HG03342 (cell line): Measurements from ENCODE around the gene TIA1.
"Not testable (repeated sequence)": the region's sequence is repeated elsewhere in the genome, so short reads cannot be mapped to it uniquely, and the experiment has no call there.

ENCODE experiments used
- ATAC-seq: cut with Tn5 transposase; IDR thresholded peaks from one replicate; pipeline ENCODE4 v1.9.1; 2021; ENCODE audit warnings: mild to moderate bottlenecking, moderate library complexity; ENCODE audit not compliant: unreplicated experiment

Gene TIA1, protein sequence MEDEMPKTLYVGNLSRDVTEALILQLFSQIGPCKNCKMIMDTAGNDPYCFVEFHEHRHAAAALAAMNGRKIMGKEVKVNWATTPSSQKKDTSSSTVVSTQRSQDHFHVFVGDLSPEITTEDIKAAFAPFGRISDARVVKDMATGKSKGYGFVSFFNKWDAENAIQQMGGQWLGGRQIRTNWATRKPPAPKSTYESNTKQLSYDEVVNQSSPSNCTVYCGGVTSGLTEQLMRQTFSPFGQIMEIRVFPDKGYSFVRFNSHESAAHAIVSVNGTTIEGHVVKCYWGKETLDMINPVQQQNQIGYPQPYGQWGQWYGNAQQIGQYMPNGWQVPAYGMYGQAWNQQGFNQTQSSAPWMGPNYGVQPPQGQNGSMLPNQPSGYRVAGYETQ

DNA sequence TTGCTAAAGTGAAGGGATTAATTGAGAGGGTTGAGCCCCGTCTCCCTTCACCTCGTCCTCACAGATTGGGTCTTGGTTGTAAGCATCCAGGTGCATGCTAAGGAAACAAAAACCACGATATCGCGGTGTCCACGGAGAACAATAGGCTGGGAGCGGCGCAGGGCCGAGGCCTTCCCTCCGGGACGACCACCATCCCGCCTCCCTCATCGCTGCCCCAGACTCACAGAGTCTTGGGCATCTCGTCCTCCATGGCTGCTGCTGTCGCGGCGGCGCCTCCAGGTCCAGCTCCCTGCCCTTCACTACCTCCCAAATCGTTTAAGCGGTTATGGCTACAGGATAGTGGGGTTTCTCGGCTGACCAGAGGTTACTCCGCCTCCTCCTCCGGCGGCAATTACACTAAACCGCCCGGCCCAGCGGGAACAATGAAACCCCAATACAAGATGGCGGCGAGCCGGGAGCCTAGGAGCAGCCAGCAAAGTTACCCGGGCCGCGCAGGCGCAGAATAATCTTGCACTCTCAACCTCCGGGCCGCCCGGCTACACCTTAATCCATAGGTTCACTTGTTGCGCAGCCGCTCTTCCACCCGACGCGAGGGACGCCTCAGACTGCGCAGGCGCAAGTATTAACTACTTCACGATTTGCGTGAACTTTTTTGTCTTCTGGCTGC lies at the start of gene TIA1:
TSS of gene TIA1 (minus strand) at position 448 of the 667 bp plus-strand sequence. CDS start at position 250, 198 bp downstream.
- peak; percentile 95 for ATAC-seq

DNA sequence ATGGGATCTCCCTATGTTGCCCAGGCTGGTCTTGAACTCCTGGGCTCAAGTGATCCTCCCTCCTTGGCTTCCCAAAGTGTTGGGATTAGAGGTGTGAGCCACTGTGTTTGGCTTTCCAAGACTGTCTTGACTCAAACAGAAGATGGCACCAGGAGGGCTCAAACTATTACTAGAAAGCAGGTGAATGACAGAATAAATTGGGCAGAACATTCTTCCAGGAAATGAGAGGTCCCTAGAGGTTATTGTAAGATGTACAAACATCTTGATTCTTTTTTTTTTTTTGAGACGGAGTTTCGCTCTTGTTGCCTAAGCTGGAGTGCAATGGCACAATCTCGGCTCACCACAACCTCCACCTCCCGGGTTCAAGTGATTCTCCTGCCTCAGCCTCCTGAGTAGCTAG lies 49.4 kb upstream of the TIA1 start:
- ATAC-seq: not testable (repeated sequence)

DNA sequence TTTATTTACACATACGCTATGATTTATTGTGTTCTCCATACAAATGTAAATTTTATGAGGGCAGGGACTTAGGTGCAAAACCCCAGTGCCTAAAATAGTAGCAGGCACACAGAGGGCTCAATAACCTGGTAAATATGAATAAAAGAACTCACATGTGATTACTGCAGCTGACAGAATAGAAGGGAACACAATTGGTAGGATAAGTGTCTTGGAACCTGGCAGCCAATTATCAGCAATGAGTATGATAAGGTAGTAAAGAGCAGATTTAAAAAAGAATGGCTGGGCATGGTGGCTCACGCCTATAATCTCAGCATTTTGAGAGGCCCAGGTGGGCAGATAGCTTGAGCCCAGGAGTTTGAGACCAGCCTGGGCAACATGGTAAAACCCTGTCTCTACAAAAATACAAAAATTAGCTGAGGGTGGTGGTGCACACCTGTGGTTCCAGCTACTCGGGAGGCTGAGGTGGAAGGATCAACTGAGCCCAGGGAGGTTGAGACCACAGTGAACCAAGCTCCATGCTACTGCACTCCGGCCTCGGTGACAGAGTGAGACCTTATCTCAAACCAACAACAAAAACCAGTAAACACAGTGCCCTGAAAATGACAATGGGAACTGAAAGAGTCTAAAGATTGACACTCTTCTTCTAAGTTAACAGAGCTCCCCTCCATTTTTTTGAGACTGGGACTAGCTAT lies 35.2 kb upstream of the TIA1 start:
- ATAC-seq: no peak

DNA sequence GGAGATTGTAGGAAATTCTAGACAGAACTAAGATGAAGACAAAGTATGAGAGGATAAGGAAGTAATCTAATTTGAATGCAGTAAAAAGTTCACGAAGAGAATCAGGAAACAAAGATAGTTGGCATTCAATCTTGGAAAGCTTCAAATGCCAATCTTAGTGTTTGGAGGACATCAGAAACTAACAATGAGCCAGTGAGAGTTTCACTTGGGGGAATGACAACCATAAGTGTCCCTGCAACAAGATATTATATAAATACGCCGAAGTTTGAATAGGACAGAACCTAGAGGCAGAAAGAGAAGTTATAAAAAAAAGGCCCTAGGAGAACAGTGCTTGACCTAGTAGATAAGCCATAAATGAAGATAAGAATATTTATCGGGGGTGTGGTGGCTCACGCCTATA lies 34.0 kb upstream of the TIA1 start:
- ATAC-seq: no peak

DNA sequence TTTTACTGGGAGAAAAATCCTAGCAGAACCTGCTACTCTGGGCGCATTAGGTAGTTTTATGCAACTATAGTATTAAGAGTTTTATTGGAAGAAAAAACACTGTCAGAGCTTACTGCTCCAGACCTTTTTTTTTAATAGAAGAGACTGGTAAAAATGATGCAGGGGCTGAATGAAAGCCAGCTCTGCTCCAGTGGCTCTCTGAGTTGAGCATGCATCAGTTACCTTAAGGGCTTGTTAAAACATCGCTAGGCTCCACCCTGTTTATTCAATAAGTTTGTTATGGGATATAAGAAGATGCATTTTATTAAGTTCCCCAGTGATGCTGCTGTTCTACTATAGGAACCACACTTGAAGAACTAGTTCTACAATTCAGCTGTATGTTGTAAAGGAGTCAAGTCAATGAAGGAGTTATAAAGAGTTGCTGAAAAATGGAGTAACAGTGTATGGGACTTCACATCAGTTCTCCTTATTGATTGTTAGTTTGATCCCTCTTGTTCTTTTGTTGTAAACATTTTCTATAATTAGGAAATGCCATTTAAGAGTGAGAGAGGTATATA lies 31.9 kb upstream of the TIA1 start:
- no peak for ATAC-seq

DNA sequence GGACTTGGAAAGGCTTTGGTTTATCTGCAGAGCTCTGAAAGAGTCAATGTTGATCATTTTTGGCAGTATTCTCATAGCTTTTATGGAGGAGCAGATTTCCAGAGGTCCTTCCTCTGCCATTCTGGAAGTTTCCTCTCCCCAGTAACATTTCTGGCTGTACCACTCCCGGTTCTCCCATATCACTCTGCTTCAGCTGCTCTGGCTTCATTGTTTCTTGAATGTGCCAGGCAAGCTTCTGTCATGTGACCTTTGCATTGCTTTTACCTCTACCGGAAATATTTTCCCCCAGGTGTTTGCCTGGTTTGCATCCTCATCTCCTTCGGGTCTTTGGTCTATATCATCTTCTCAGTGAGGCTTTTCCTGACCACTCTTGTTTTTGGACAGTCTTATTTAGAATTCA lies 21.9 kb upstream of the TIA1 start:
- no peak for ATAC-seq

DNA sequence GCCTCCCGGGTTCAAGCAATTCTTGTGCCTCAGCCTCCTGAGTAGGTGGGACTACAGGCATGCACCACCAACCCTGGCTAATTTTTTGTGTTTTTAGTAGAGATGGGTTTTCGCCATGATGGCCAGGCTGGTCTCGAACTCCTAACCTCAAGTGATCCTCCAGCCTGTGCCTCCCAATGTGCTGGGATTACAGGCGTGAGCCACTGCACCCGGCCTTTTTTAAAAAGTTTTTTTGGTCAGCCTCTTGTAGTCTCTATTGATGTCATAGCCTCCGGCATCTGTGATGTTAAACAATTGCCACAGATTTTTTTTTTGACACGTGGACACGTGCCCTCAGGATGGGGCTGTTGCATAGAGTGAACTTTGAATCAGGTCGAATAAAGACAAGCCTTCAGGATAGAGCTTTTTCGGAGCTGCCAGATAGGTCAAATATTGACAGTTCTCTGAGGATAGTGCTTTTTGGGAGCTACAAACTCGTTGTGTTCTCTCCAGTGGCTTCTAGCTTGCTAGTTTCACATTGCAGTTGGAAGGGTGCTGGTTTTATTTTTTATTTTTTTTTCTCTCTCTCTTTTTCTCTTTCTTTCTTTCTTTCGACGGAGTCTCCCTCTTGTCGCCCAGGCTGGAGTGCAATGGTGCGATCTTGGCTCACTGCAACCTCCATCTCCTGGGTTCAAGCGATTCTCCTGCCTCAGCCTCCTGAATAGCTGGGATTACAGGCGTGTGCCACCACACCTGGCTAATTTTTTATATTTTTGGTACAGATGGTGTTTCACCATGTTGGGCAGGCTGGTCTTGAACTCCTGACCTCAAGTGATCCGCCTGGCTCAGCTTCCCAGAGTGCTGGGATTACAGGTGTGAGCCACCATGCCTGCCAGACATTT lies 21.2 kb upstream of the TIA1 start:
- ATAC-seq: not testable (repeated sequence)

DNA sequence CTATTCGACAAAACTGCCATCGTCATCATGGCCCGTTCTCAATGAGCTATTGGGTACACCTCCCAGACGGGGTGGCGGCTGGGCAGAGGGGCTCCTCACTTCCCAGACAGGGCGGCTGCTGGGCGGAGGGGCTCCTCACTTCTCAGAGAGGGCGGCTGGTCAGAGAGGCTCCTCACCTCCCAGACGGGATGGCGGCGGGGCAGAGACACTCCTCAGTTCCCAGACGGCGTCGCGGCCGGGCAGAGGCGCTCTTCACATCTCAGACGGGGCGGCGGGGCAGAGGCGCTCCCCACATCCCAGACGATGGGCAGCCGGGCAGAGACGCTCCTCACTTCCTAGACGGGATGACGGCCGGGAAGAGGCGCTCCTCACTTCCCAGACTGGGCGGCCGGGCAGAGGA lies 18.5 kb upstream of the TIA1 start:
- ATAC-seq: not testable (repeated sequence)

DNA sequence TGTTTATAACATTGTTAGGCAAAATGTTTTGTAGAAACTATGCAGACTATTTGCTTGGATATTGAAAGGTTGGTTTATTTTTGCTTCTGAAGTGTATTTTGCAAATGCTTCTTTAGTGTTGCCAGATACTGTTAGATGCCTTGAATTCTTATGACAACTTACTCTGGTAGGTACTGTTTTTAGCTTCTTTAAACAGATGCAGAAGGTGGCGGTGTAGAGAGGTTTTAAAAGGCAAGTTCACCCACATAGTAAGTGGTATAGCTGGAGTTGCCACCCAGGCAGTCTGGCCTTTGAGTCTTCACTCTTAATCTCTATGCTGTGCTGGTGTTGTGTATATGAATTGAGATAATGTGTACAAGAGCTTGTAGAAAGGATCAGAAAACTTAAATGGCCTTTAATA lies 13.1 kb upstream of the TIA1 start:
- ATAC-seq: no peak

DNA sequence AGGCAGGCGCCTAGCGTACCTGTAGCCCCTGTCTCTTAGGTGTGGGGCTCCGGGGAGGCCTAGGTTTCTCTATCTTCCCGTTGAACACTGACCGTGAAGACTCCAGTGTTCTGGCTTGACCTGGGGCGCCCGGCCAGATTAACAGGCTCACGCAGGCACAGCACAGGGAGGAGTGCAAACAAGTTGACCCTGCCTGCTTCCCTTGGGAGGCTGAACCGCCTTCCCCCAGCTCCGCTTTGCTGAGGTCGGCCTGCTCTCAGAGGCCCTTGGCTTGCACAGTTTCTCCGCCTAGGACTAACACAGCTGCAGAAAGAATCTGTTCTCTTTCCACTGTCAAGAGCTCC lies 10.1 kb upstream of the TIA1 start:
- ATAC-seq: peak; percentile 8

DNA sequence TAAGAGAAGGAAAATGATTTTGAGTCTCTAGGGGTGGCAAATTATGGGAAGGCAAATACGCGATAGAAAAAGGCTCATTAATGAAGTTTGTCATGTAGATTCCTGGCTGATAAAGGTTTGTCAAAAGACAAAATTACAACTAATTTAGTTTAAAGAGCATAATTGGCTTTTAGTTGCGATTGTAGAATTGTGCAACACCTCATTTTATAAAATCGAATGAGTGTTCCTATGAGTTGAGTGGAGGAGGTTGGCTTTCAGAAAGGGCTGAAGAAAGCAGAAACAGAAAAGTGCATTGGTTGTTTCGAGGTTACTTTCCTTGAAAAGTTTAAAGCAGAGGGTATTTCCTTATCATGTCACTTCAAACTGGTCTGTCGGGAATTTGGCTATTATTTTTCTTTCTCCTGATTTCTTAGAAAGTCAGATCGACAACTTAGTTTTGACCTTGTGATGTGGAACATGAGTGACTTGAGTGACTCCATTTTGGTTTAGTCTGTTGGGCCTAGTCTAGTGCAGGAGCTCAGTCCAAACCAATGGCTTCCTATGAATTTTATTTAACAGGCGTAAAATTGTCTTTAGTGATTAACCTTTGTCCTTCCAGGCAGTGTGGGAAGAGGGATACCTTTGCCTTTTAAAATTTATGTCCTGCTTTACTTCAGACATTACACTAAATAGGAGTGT lies 7.3 kb upstream of the TIA1 start:
- ATAC-seq: no peak

DNA sequence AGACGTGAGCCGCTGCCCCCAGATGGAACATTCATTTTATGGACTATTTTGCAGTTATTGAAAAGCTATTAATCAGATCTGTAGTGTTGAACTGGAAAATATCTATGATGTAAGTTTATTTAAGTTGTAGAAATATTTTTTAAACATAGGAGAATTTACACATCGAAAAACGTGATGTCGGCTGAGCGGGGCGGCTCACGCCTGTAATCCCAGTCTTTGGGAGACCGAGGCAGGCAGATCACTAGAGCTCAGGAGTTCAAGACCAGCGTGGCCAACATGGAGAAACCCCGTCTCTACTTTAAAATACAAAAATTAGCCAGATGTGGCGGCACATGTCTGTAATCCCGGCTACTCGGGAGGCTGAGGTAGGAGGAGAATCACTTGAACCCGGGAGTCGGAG lies 2.0 kb upstream of the TIA1 start:
- ATAC-seq: no peak

DNA sequence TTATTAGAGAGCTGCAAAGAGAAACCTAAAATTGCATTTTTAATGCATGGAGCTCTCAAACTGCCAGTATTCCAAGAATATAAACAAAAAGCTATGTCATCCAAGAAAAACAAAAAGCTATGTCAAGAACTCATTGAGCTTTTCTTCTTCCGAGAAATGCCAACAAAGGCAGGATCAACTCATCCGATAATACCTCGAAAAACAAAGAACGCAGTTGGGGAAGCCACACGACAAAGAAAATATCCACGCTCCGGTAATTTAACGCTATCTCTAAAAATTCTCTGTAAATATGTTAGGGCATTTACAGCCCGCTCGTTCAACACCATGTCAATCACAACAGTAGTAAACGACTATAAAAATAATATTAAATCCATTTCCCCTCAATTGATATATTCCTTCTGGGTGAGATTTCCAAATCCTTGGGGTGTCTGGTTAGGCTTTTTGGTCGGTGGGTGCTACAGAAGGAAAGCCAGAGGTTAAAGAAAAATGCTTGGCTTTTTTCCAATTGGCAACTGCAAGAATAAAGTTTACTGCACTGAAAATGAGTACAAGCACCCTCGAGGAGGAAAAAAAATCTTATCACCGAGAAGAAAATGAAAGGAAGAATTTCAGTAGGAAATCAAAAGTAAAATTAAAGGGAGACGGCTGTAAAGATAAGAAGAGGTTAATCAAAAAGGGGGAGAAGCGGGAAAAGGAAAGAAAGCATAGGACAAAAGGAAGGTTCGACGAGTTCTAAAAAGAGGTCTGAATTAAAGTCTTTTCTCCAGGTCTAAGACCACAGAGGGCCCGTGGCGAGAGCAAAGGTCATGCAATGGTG lies 856 bp downstream of the TIA1 start:
- no peak for ATAC-seq

DNA sequence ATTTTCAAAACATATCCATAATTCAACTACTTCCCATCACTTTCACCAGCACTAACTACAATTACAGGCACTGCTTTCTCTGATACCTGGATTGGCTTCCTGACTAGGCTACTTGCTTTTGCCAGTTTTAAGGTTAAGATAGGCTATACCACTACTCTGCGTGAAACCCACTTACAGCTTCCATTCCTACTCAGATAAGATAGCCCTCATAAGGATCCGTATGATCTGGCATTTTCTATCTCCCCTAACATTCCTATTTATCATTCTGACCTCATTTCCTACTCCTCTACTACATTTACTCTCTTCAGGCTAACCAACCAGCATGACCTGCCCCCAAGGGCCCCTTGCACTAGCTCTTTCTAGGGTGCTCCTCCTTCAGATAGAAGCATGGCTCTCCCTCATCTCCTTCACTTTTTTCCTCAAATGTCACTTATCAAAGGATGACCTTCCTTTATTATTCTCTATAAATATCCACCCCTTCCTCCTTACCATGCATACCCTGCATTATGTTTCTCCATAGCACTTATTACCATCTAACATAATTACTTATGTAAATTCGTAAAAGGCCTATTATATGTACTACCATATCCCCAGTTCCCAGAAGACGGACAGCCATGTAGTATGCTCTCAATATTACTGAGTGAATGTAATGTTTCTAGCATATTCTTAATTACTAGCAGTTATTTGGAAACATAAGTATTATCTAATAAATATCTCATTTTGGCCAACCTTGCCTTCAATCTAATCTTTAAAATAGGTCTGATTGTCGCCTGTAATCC lies 4.4 kb downstream of the TIA1 start:
- ATAC-seq: no peak

DNA sequence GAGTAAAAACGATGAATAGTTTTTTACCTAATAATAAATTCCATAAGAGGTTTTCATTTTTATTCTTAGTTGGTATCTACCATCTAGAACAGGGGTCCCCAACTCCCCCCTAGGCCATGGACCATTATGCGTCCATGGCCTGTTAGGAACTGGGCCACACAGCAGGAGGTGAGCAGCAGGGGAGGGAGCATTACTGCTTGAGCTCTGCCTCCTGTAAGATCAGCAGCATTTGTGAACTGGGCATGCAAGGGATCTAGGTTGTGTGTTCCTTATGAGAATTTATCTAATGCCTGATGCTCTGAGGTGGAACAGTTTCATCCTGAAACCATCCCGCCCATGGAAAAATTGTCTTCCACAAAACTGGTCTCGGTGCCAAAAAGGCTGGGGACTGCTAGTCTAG lies 5.9 kb downstream of the TIA1 start:
- no peak for ATAC-seq

DNA sequence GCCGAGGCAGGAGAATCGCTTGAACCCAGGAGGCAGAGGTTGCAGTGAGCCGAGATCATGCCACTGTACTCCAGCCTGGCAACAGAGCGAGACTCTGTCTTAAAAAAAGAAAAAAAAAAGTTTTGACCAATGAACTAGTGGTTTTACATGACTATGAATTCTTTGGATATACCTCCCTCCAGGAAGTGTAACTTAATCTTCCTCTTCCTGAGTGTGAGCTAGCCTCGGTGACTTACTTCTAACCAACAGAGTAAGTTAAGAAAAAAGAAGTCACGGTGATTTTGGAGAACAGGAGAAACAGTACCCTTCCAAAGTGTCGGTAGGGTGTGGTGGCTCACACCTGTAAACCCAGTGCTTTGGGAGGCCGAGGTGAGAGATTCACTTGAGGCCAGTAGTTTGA lies 7.1 kb downstream of the TIA1 start:
- no peak for ATAC-seq

DNA sequence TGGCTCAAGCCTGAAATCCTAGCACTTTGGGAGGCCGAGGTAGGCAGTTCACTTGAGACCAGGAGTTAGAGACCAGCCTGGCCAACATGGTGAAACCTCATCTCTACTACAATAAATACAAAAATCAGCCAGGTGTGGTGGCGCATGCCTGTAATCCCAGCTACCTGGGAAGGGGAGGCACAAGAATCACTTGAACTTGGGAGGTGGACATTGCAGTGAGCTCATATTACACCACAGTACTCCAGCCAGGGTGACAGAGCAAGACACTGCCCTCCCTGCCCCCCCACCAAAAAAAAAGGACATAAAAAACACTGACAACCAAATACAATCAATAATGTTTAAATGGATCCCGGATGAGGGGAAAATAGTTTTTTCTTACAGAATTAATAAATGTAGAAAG lies 7.8 kb downstream of the TIA1 start:
- no peak for ATAC-seq

DNA sequence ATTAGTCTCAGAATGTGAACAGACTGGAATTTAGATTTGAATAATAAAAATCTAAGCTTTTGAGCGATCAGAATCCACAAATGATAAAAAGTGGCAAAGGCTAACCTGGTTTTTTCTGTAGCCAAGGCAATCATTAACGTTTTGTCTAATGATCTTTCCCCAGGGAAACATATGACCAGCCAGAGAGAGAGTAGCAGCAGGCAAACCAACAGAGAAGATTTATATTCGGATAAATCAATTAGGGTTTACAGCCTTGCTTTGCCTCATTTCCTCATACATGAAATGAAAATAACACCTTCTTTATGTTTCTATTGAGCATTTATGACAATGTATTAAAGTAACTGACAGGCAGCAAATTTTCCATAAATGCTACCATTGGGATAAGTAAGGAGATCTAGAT lies 14.5 kb downstream of the TIA1 start:
- ATAC-seq: no peak

DNA sequence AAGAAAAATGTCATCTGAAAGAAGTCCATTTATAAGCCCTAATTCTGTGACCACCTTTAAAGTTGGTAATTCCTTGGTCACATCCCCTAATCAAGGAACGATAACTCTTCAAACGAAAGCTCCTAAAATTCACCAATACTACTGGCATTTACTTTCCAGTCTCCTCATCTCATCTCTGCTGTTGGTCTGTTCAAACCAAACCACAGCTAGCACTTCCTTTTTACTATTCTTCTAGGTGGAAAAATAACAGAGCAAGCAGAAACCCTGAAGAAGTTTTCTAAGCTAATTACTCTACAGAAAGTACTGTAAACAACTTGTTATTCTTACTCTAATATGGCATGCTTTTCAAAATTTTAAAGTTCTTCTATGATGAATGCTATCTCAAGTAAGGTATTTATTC lies 21.6 kb downstream of the TIA1 start:
- no peak for ATAC-seq
